HFFc6 (cell line): Measurements from ENCODE around the gene HEXA. TPM values are rescaled to one million over a fixed set of nuclear protein-coding genes. Genes with fewer than 3 reads are reported as not detected.

Source experiments
- DNase-seq: peaks from one replicate; pipeline ENCODE4 v3.0.0-alpha.2; 2018
- H3K27ac Mint-ChIP-seq: 2 replicates; pipeline ENCODE4 v1.8.0; 2020; ENCODE audit warnings: mild to moderate bottlenecking, mixed read lengths
- H3K27me3 Mint-ChIP-seq: 2 replicates; pipeline ENCODE4 v1.8.0; 2021; ENCODE audit warnings: mild to moderate bottlenecking, moderate library complexity, mixed read lengths; ENCODE audit not compliant: insufficient read depth
- H3K36me3 Mint-ChIP-seq: 2 replicates; pipeline ENCODE4 v1.8.0; 2021; ENCODE audit warnings: low read depth, mixed read lengths
- H3K4me1 Mint-ChIP-seq: 2 replicates; pipeline ENCODE4 v1.8.0; 2020; ENCODE audit warnings: low read depth, mixed read lengths
- H3K4me3 Mint-ChIP-seq: 2 replicates; pipeline ENCODE4 v1.8.0; 2020; ENCODE audit warnings: mild to moderate bottlenecking, moderate library complexity, mixed read lengths
- H3K9me3 Mint-ChIP-seq: 2 replicates; pipeline ENCODE4 v1.8.0; 2020; ENCODE audit warnings: mild to moderate bottlenecking, mixed read lengths
- total RNA-seq, 6 experiments: library from RNA; stranded (reverse); fragmentation: NEBNext Ultra II Directional; extraction: Animal tissue kit (Norgen Biotek cat#: 25700); gene quantifications; 2 replicates in 1 of 6; 3 replicates in 5 of 6; pipeline ENCODE4 v1.2.3, GENCODE V29; 2021
- TF ChIP-seq, protein P1 (sequence below): fragments of 200-600 bp; sonication (generic); IDR thresholded peaks from 2 replicates; pipeline ENCODE4 v1.5.0; 2021; ENCODE audit warnings: antibody characterized with exemption, mild to moderate bottlenecking

HEXA gene
- total RNA-seq, 6 experiments from 2014 or later, result 83.3 to 98.0 (median 88.3) TPM

DNA sequence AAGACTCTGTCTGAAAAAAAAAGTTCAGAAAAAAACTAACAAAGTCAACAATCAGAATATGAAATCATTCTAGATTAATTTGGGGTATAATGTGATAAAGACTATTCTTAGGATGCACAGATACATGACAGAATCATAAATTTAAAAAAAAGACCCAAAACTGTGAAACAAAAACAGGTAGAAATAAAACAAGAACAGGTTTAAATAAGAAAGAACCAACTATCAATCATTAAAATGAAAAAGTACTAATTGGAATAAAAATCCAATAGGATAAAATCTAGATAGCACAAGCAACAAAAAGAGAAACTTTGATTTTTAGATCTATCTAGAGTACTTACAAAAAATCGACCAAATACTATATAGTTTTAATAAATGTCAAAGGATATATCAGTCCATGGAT is 35.7 kb upstream of the HEXA start:
- Mint-ChIP-seq H3K4me1 (no peaks in the 10 kb centered on the region), H3K36me3 (no peaks in the 10 kb centered on the region), H3K27ac (no peak overlapping the region), H3K9me3 (0 out of 2 replicates have a peak, but pooled peaks cover 4% of the 10 kb centered on the region), H3K27me3 (peaks cover 25% of the 10 kb centered on the region), H3K4me3 (no peak overlapping the region)
- TF ChIP-seq, protein P1, sequence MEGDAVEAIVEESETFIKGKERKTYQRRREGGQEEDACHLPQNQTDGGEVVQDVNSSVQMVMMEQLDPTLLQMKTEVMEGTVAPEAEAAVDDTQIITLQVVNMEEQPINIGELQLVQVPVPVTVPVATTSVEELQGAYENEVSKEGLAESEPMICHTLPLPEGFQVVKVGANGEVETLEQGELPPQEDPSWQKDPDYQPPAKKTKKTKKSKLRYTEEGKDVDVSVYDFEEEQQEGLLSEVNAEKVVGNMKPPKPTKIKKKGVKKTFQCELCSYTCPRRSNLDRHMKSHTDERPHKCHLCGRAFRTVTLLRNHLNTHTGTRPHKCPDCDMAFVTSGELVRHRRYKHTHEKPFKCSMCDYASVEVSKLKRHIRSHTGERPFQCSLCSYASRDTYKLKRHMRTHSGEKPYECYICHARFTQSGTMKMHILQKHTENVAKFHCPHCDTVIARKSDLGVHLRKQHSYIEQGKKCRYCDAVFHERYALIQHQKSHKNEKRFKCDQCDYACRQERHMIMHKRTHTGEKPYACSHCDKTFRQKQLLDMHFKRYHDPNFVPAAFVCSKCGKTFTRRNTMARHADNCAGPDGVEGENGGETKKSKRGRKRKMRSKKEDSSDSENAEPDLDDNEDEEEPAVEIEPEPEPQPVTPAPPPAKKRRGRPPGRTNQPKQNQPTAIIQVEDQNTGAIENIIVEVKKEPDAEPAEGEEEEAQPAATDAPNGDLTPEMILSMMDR, result no peak
- no peak for DNase-seq

DNA sequence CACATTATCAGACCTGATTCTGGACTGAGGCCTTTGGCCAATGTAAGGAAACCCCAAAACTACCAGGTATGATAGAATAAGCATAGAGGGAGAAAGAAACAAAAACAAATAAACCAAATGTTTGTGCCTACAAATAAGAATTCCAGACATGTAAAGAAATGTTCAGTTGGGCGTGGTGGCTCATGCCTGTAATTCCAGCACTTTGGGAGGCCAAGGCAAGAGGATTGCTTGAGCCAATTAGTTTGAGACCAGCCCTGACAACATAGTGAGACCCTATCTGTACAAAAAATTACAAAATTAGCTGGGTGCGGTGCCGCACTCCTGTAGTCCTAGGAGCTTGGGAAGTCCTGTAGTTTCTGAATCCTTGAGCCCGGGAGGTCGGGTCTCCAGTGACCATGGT is 35.3 kb upstream of the HEXA start:
- TF ChIP-seq, protein P1, result no peak
- Mint-ChIP-seq H3K9me3 (0 out of 2 replicates have a peak, but pooled peaks cover 4% of the 10 kb centered on the region), H3K36me3 (no peaks in the 10 kb centered on the region), H3K27me3 (peaks cover 28% of the 10 kb centered on the region), H3K4me3 (no peak overlapping the region), H3K4me1 (no peaks in the 10 kb centered on the region), H3K27ac (no peak overlapping the region)
- DNase-seq, result no peak

DNA sequence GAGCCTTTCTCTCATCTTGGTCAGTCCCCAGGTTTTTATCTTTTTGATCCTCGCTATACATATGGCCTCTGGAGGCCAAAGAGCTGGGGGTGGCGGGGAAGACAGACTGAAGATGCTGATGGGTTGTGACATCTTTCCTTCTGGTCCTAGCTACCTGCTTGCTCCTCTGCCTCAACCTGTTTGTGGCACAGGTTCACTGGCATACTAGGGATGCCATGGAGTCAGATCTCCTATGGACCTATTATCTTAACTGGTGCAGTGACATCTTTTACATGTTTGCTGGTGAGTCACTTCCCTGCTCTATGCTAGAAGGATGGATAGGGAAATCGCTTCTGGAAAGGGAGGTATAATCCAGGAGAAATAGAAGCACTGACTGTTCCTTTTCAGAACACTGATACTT is 31.1 kb upstream of the HEXA start:
- TF ChIP-seq, protein P1, result no peak
- DNase-seq, result no peak
- Mint-ChIP-seq H3K4me1 (no peaks in the 10 kb centered on the region), H3K9me3 (no peaks in the 10 kb centered on the region), H3K4me3 (no peak overlapping the region), H3K27ac (no peak overlapping the region), H3K36me3 (no peaks in the 10 kb centered on the region), H3K27me3 (peaks cover 35% of the 10 kb centered on the region)

DNA sequence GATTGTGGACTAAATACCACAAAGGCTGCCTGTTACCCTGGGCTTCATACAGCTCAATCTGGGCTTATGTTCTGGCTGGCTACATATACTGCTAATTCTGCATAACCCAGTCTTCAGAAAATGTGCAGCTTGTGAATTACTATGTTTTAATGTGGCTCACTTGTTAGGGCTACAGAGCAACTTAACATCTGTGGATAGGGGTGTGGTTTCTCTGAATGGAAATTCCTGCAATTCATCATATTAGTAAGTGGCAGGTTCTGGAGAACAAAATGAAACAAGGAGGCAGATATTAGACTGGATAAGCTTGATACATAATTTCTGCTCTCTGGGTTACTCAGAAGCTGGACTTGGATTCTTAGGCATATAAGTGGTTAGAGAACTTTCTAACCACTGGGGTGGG is 29.0 kb upstream of the HEXA start:
- Mint-ChIP-seq H3K9me3 (no peaks in the 10 kb centered on the region), H3K27ac (no peak overlapping the region), H3K36me3 (no peaks in the 10 kb centered on the region), H3K4me1 (no peaks in the 10 kb centered on the region), H3K4me3 (no peak overlapping the region), H3K27me3 (peaks cover 34% of the 10 kb centered on the region)
- TF ChIP-seq, protein P1, result no peak
- DNase-seq, result no peak

DNA sequence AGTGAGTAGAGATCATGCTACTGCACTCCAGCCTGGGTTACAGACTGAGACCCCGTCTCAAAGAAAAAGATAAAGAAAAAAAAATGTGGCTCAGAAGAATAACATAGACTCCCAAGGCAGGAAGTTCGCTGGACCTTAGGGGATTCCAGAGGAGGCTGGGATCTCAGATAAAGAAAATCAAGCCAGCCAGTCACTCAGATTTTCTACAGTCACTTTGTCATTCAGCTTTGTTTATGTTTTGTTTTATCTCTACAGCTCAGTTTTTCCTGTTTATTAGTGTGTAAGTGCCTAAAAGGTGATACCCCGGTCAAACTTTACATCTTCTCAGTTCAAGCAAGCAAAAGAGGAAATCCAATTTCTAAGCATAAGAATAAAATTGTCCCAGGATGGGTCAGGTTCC is 28.5 kb upstream of the HEXA start:
- no peak overlapping the region for H3K4me3 Mint-ChIP-seq
- H3K4me1 Mint-ChIP-seq, result no peaks in the 10 kb centered on the region
- H3K27me3 Mint-ChIP-seq, result peaks cover 34% of the 10 kb centered on the region
- TF ChIP-seq, protein P1, result no peak
- H3K27ac Mint-ChIP-seq, result no peak overlapping the region
- H3K9me3 Mint-ChIP-seq, result no peaks in the 10 kb centered on the region
- DNase-seq, result no peak
- H3K36me3 Mint-ChIP-seq, result no peaks in the 10 kb centered on the region

DNA sequence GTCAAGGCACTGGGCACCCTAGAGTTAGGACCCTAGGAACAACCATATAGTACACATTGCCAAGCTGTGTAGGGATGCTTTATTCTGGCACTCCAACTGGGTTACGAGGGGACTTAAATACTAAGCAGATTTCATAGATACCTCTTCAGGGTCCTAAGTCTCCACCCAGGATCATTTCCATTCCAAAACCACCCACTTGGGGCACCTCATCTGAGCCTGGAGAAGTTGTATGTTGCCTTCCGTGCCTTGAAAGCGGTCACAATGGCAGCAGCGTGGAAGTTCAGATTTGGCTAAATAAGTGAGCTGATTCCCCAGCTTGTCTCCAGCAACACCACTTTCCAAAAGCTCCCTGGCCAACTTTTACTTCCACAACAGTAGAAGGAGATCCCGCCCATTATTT is 26.9 kb upstream of the HEXA start:
- DNase-seq, result no peak
- Mint-ChIP-seq H3K9me3 (no peaks in the 10 kb centered on the region), H3K4me3 (no peak overlapping the region), H3K36me3 (no peaks in the 10 kb centered on the region), H3K27me3 (peaks cover 34% of the 10 kb centered on the region), H3K4me1 (no peaks in the 10 kb centered on the region), H3K27ac (no peak overlapping the region)
- TF ChIP-seq, protein P1, result no peak
